Prostate gland (tissue), 2 donors: ENCODE measurements around the gene PKMYT1.

Experiments
- CTCF ChIP-seq, 4 experiments: fragments of 200-600 bp in 2 of 4; fragments of 450-650 bp in 2 of 4; sonication (generic) in 2 of 4; IDR thresholded peaks; 1 replicate in 3 of 4; 2 replicates in 1 of 4; pipeline ENCODE4 v1.5.1; 2016 to 2019; ENCODE audit warnings: antibody characterized with exemption in 4 of 4, mild to moderate bottlenecking in 2 of 4, moderate library complexity in 2 of 4
- POLR2A ChIP-seq: fragments of 450-650 bp; IDR thresholded peaks from one replicate; pipeline ENCODE4 v1.6.1; 2016; ENCODE audit warnings: antibody characterized with exemption, mild to moderate bottlenecking
- POLR2AphosphoS5 ChIP-seq: sonication (generic); formaldehyde crosslinking; IDR thresholded peaks from one replicate; pipeline ENCODE4 v1.6.1; 2017; ENCODE audit warnings: antibody characterized with exemption

GRCh38 chr16:2981899-2982250 is 1.6 kb upstream of the PKMYT1 start:
- TF ChIP-seq CTCF (IDR thresholded peaks at IDR 0.05), result no peak
- TF ChIP-seq POLR2A, result no peak
- no peak for TF ChIP-seq POLR2AphosphoS5
